Measurements from ENCODE around the gene TASP1.

Gene TASP1

GRCh38 chr20:13546497-13547131 lies 92.1 kb downstream of the TASP1 start:
- Histone ChIP-seq H3K36me3 (ENCODE audit: control insufficient read depth in 2 of 2, insufficient read depth in 2 of 2, low read length in 2 of 2) (no peaks in the 10 kb centered on the region), H3K9ac (ENCODE audit: low read depth in 1 of 2, low read length in 2 of 2) (no peak overlapping the region), H3K27ac (ENCODE audit: low read depth in 2 of 2, low read length in 2 of 2) (no peak overlapping the region), H3K4me3 (ENCODE audit: low read length in 2 of 2) (no peak overlapping the region), H3K27me3 (ENCODE audit: control insufficient read depth in 2 of 2, insufficient read depth in 2 of 2, low read length in 2 of 2) (no peaks in the 10 kb centered on the region), H3K4me1 (ENCODE audit: control insufficient read depth in 2 of 2, insufficient read depth in 2 of 2, low read length in 2 of 2) (no peaks in the 10 kb centered on the region), H3K9me3 (ENCODE audit: control insufficient read depth in 2 of 2, low read length in 2 of 2) (no peaks in the 10 kb centered on the region)

DNA sequence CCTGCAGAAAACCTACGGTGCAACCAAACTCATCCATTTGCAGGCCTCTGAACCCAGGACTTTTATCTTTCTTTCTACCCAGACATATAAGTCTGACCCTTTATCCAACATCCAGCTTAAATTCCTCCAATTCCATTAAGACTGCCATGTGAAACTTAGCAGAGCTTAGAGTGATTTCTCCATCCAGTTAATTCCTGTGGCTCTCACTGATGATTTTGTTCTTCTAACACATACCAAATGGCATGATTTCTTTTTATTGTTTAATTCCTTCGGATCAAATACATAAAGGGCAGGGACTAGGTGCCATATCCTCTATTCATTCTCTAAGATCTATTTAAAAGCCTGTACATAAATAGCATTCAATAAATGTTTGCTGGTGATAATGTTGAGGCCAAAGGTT lies 92.9 kb downstream of the TASP1 start:
- H3K27ac ChIP-seq (ENCODE audit: low read depth in 2 of 2, low read length in 2 of 2) = no peak overlapping the region
- no peaks in the 10 kb centered on the region for H3K36me3 ChIP-seq (ENCODE audit: control insufficient read depth in 2 of 2, insufficient read depth in 2 of 2, low read length in 2 of 2)
- H3K27me3 ChIP-seq (ENCODE audit: control insufficient read depth in 2 of 2, insufficient read depth in 2 of 2, low read length in 2 of 2) = no peaks in the 10 kb centered on the region
- no peaks in the 10 kb centered on the region for H3K9me3 ChIP-seq (ENCODE audit: control insufficient read depth in 2 of 2, low read length in 2 of 2)
- H3K9ac ChIP-seq (ENCODE audit: low read depth in 1 of 2, low read length in 2 of 2) = no peak overlapping the region
- H3K4me3 ChIP-seq (ENCODE audit: low read length in 2 of 2) = no peak overlapping the region
- no peaks in the 10 kb centered on the region for H3K4me1 ChIP-seq (ENCODE audit: control insufficient read depth in 2 of 2, insufficient read depth in 2 of 2, low read length in 2 of 2)

- Histone ChIP-seq H3K4me3 (ENCODE audit: low read length in 2 of 2) (no peak overlapping the region), H3K9me3 (ENCODE audit: control insufficient read depth in 2 of 2, low read length in 2 of 2) (no peaks in the 10 kb centered on the region), H3K36me3 (ENCODE audit: control insufficient read depth in 2 of 2, insufficient read depth in 2 of 2, low read length in 2 of 2) (no peaks in the 10 kb centered on the region), H3K27me3 (ENCODE audit: control insufficient read depth in 2 of 2, insufficient read depth in 2 of 2, low read length in 2 of 2) (no peaks in the 10 kb centered on the region), H3K27ac (ENCODE audit: low read depth in 2 of 2, low read length in 2 of 2) (no peak overlapping the region), H3K4me1 (ENCODE audit: control insufficient read depth in 2 of 2, insufficient read depth in 2 of 2, low read length in 2 of 2) (no peaks in the 10 kb centered on the region), H3K9ac (ENCODE audit: low read depth in 1 of 2, low read length in 2 of 2) (no peak overlapping the region)
Observed at GRCh38 chr20:13543783-13544182, 94.9 kb downstream of the TASP1 start.

GRCh38 chr20:13535627-13536026 lies 103.1 kb downstream of the TASP1 start:
- H3K27me3 ChIP-seq (ENCODE audit: control insufficient read depth in 2 of 2, insufficient read depth in 2 of 2, low read length in 2 of 2) = no peaks in the 10 kb centered on the region

DNA sequence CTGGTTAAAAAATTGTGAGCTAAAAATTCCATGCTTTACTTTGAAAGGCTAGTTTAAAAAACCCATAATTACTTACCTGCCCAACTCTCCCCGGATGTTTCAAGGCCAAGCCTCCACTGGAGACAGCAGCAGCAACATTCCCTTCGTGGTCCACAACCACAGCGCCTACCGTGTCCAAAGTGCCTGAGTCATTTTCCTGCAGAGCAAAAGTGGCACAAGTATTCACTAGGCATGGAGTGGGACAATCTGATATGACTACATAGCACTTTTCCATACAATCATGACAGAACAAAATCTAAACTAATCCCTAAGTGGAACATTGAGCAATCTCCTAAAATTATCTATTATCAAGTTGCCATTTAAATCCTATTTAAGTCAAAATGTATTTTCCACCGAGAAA lies 104.8 kb downstream of the TASP1 start:
- no peaks in the 10 kb centered on the region for H3K36me3 ChIP-seq (ENCODE audit: control insufficient read depth in 2 of 2, insufficient read depth in 2 of 2, low read length in 2 of 2)
- no peaks in the 10 kb centered on the region for H3K27me3 ChIP-seq (ENCODE audit: control insufficient read depth in 2 of 2, insufficient read depth in 2 of 2, low read length in 2 of 2)
- no peaks in the 10 kb centered on the region for H3K9me3 ChIP-seq (ENCODE audit: control insufficient read depth in 2 of 2, low read length in 2 of 2)
- H3K4me1 ChIP-seq (ENCODE audit: control insufficient read depth in 2 of 2, insufficient read depth in 2 of 2, low read length in 2 of 2) = no peaks in the 10 kb centered on the region
- H3K9ac ChIP-seq (ENCODE audit: low read depth in 1 of 2, low read length in 2 of 2) = no peak overlapping the region
- no peak overlapping the region for H3K4me3 ChIP-seq (ENCODE audit: low read length in 2 of 2)
- no peak overlapping the region for H3K27ac ChIP-seq (ENCODE audit: low read depth in 2 of 2, low read length in 2 of 2)

More at GRCh38 chr20:13535627-13536026, 103.1 kb downstream of the TASP1 start:
- H3K4me3 ChIP-seq (ENCODE audit: low read length in 2 of 2) = no peak overlapping the region
- H3K4me1 ChIP-seq (ENCODE audit: control insufficient read depth in 2 of 2, insufficient read depth in 2 of 2, low read length in 2 of 2) = no peaks in the 10 kb centered on the region
- no peaks in the 10 kb centered on the region for H3K9me3 ChIP-seq (ENCODE audit: control insufficient read depth in 2 of 2, low read length in 2 of 2)
- no peaks in the 10 kb centered on the region for H3K36me3 ChIP-seq (ENCODE audit: control insufficient read depth in 2 of 2, insufficient read depth in 2 of 2, low read length in 2 of 2)
- no peak overlapping the region for H3K9ac ChIP-seq (ENCODE audit: low read depth in 1 of 2, low read length in 2 of 2)
- no peak overlapping the region for H3K27ac ChIP-seq (ENCODE audit: low read depth in 2 of 2, low read length in 2 of 2)

DNA sequence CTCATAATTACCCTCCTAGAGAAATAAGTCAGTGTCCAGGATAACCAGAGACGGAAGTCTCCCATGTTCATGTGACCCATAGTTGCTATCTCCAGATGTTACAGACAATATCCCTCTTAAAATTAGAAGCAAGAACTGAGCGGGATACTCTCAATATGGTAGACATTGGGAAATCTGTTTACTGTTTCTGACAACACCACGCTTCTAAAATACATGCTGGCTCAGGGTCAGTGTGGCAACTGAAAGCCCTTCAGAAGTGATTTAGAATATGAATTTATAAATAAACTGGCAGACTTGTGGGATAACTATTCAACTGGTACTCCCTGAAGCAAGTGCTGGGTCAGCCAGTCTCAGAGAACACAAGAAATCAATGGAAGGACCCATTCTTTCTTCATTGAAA lies 108.6 kb downstream of the TASP1 start:
- Histone ChIP-seq H3K9me3 (ENCODE audit: control insufficient read depth in 2 of 2, low read length in 2 of 2) (no peaks in the 10 kb centered on the region), H3K4me3 (ENCODE audit: low read length in 2 of 2) (no peak overlapping the region), H3K9ac (ENCODE audit: low read depth in 1 of 2, low read length in 2 of 2) (no peak overlapping the region), H3K27me3 (ENCODE audit: control insufficient read depth in 2 of 2, insufficient read depth in 2 of 2, low read length in 2 of 2) (no peaks in the 10 kb centered on the region), H3K4me1 (ENCODE audit: control insufficient read depth in 2 of 2, insufficient read depth in 2 of 2, low read length in 2 of 2) (no peaks in the 10 kb centered on the region), H3K27ac (ENCODE audit: low read depth in 2 of 2, low read length in 2 of 2) (no peak overlapping the region), H3K36me3 (ENCODE audit: control insufficient read depth in 2 of 2, insufficient read depth in 2 of 2, low read length in 2 of 2) (no peaks in the 10 kb centered on the region)

- no peaks in the 10 kb centered on the region for H3K27me3 ChIP-seq (ENCODE audit: control insufficient read depth in 2 of 2, insufficient read depth in 2 of 2, low read length in 2 of 2)
- H3K27ac ChIP-seq (ENCODE audit: low read depth in 2 of 2, low read length in 2 of 2) = no peak overlapping the region
- peaks cover 4 to 12% of the 10 kb centered on the region in 2 donors for H3K36me3 ChIP-seq (ENCODE audit: control insufficient read depth in 2 of 2, insufficient read depth in 2 of 2, low read length in 2 of 2)
- no peaks in the 10 kb centered on the region for H3K4me1 ChIP-seq (ENCODE audit: control insufficient read depth in 2 of 2, insufficient read depth in 2 of 2, low read length in 2 of 2)
- no peak overlapping the region for H3K9ac ChIP-seq (ENCODE audit: low read depth in 1 of 2, low read length in 2 of 2)
- H3K4me3 ChIP-seq (ENCODE audit: low read length in 2 of 2) = no peak overlapping the region
- H3K9me3 ChIP-seq (ENCODE audit: control insufficient read depth in 2 of 2, low read length in 2 of 2) = no peaks in the 10 kb centered on the region
Observed at GRCh38 chr20:13526551-13526950, 112.2 kb downstream of the TASP1 start.

DNA sequence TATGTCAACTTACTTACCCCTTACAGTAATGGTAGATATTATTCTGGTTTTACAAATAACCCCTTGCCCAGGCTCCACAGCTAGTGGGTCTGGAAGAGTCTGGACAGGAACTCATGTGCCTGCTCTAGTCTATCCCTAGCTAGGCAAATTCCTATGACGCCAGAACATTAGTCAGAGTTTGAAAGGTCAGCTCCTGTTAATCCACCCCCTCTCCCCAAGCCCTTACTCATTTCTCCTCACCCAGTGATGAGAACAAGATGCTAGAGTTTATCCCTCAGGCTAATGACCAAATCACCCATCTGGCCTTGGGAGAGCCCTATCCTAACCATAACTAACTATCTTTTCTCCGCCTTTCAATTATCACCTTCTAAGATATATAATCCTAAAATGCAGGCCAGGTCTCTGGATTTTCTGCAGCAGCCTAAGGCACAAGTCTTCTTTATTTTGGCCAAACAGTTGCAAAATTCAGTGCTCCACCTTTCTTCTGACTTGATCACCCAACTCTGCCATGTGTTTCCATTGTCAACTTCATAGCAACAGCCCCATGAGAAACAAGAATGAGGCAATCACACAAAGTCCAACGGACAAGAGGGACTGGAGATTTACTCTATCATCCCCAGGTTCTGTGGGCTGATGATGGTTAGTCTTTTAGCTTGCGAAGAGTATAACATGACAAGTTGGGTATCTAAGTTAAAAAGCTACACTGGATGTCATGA lies 113.3 kb downstream of the TASP1 start:
- Histone ChIP-seq H3K27ac (ENCODE audit: low read depth in 2 of 2, low read length in 2 of 2) (no peak overlapping the region), H3K27me3 (ENCODE audit: control insufficient read depth in 2 of 2, insufficient read depth in 2 of 2, low read length in 2 of 2) (no peaks in the 10 kb centered on the region), H3K4me3 (ENCODE audit: low read length in 2 of 2) (no peak overlapping the region), H3K9ac (ENCODE audit: low read depth in 1 of 2, low read length in 2 of 2) (no peak overlapping the region), H3K4me1 (ENCODE audit: control insufficient read depth in 2 of 2, insufficient read depth in 2 of 2, low read length in 2 of 2) (no peaks in the 10 kb centered on the region), H3K9me3 (ENCODE audit: control insufficient read depth in 2 of 2, low read length in 2 of 2) (no peaks in the 10 kb centered on the region), H3K36me3 (ENCODE audit: control insufficient read depth in 2 of 2, insufficient read depth in 2 of 2, low read length in 2 of 2) (peaks cover 4 to 12% of the 10 kb centered on the region in 2 donors)

DNA sequence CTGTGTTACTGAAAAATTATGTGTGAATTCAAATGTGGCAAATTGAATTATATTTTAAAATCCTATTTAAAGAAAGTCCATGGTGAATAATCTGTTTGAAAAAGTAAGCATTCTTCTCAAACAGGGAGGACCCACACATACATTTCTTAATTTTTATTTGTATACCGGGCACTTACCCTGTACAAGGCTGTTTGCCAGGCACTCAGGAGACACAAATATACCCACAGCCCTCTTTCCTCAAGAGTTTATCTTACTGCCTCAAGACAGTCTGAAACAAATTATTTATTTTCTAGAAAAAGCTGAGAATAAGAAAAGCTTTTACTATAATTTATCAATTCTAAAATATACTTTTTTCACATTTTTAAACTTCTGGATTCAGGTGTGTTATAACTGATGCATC lies 114.4 kb downstream of the TASP1 start:
- Histone ChIP-seq H3K4me1 (ENCODE audit: control insufficient read depth in 2 of 2, insufficient read depth in 2 of 2, low read length in 2 of 2) (no peaks in the 10 kb centered on the region), H3K4me3 (ENCODE audit: low read length in 2 of 2) (no peak overlapping the region), H3K9ac (ENCODE audit: low read depth in 1 of 2, low read length in 2 of 2) (no peak overlapping the region), H3K9me3 (ENCODE audit: control insufficient read depth in 2 of 2, low read length in 2 of 2) (no peaks in the 10 kb centered on the region), H3K27ac (ENCODE audit: low read depth in 2 of 2, low read length in 2 of 2) (no peak overlapping the region), H3K27me3 (ENCODE audit: control insufficient read depth in 2 of 2, insufficient read depth in 2 of 2, low read length in 2 of 2) (no peaks in the 10 kb centered on the region), H3K36me3 (ENCODE audit: control insufficient read depth in 2 of 2, insufficient read depth in 2 of 2, low read length in 2 of 2) (peaks cover 4 to 12% of the 10 kb centered on the region in 2 donors)

DNA sequence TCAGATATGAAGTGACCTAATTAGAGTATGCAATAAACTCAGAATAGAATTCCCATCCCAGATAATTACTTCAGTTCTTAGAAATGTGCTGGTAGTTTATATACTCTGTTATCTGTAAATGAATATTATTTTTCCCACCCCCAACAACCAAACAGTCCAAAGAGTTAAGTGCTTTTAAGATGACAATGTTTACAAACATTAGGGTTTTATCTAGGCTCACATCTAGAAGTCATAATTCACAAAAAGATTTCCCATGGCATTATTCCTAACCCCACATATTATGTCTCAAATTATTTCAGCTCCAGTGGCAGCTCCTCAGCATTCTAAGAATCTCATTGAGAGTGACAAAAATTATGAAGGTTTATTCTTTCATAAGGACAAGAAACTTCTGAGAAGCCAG lies 120.9 kb downstream of the TASP1 start:
- Histone ChIP-seq H3K4me3 (ENCODE audit: low read length in 2 of 2) (no peak overlapping the region), H3K4me1 (ENCODE audit: control insufficient read depth in 2 of 2, insufficient read depth in 2 of 2, low read length in 2 of 2) (no peaks in the 10 kb centered on the region), H3K36me3 (ENCODE audit: control insufficient read depth in 2 of 2, insufficient read depth in 2 of 2, low read length in 2 of 2) (peaks cover 0 to 3% of the 10 kb centered on the region in 2 donors), H3K27ac (ENCODE audit: low read depth in 2 of 2, low read length in 2 of 2) (no peak overlapping the region), H3K9me3 (ENCODE audit: control insufficient read depth in 2 of 2, low read length in 2 of 2) (no peaks in the 10 kb centered on the region), H3K27me3 (ENCODE audit: control insufficient read depth in 2 of 2, insufficient read depth in 2 of 2, low read length in 2 of 2) (no peaks in the 10 kb centered on the region), H3K9ac (ENCODE audit: low read depth in 1 of 2, low read length in 2 of 2) (no peak overlapping the region)

Data from mucosa of rectum (tissue), 2 donors.